ENCODE results near the gene PLCD1.
"Not testable (repeated sequence)": the region's sequence is repeated elsewhere in the genome, so short reads cannot be mapped to it uniquely, and the experiment has no call there.

DNA sequence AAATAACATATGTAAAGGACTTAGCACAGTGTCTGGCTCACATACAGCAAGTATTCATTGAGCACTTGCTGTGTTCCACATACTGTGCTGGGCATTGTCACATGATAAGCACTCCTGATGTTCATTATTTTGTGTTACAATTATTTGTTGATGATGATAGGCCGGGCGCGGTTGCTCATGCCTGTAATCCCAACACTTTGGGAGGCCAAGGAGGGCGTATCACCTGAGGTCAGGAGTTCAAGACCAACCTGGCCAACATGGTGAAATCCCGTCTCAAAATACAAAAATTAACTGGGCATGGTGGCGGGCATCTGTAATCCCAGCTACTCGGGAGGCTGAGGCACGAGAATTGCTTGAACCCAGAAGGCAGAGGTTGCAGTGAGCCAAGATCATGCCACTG, 57.4 kb downstream of the PLCD1 start:
- not testable (repeated sequence) for TF ChIP-seq POLR2A, POLR2AphosphoS5 (IDR thresholded peaks at IDR 0.05)
- TF ChIP-seq, protein P1, sequence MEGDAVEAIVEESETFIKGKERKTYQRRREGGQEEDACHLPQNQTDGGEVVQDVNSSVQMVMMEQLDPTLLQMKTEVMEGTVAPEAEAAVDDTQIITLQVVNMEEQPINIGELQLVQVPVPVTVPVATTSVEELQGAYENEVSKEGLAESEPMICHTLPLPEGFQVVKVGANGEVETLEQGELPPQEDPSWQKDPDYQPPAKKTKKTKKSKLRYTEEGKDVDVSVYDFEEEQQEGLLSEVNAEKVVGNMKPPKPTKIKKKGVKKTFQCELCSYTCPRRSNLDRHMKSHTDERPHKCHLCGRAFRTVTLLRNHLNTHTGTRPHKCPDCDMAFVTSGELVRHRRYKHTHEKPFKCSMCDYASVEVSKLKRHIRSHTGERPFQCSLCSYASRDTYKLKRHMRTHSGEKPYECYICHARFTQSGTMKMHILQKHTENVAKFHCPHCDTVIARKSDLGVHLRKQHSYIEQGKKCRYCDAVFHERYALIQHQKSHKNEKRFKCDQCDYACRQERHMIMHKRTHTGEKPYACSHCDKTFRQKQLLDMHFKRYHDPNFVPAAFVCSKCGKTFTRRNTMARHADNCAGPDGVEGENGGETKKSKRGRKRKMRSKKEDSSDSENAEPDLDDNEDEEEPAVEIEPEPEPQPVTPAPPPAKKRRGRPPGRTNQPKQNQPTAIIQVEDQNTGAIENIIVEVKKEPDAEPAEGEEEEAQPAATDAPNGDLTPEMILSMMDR (IDR thresholded peaks at IDR 0.05) = not testable (repeated sequence)
